Endothelial cell of umbilical vein (primary cell): ENCODE results near the gene SLC16A2. TPM values are rescaled to one million over a fixed set of nuclear protein-coding genes. Genes with fewer than 3 reads are reported as not detected.

ENCODE experiments used
- BruUV-seq: library from RNA; stranded (reverse); fragments of 400-500 nt; replicated peaks from 2 replicates; lab custom pipeline; 2021; lab: Mats Ljungman, UMichigan
- CTCF ChIA-PET: fragments of 300-600, 350-600 bp; sonication (Branson Sonifier 250); formaldehyde crosslinking; loops from one replicate; lab custom pipeline; 2021; ENCODE audit warnings: antibody characterized with exemption, inconsistent platforms; lab: Charles Lee
- POLR2A ChIA-PET: fragments of 300-600, 350-600 bp; sonication (Branson Sonifier 250); formaldehyde crosslinking; loops from one replicate; lab custom pipeline; 2021; ENCODE audit warnings: antibody characterized with exemption, inconsistent platforms; lab: Charles Lee
- DNase-seq: peaks from one replicate; pipeline ENCODE4 v3.0.0-alpha.2; 2011; ENCODE audit warnings: low read depth, low spot score
- FAIRE-seq: peaks from 2 replicates; lab custom pipeline; 2011; peaks lifted over from hg19 to GRCh38; lab: Jason Lieb, UNC
- H2AFZ ChIP-seq: 2 replicates; pipeline ENCODE4 v1.6.0; 2012; ENCODE audit warnings: low read depth, low read length, control low read depth, inconsistent platforms
- H3K27ac ChIP-seq: 2 replicates; pipeline ENCODE4 v1.5.1; 2011; ENCODE audit warnings: low read depth, mild to moderate bottlenecking, control low read depth, low read length, moderate library complexity; ENCODE audit not compliant: insufficient read depth
- H3K27me3 ChIP-seq, 2 experiments: 2 replicates each; pipeline versions ENCODE4 v1.6.0 to v1.6.1; 2011; ENCODE audit warnings: low read length in 2 of 2, mixed read lengths in 1 of 2; ENCODE audit not compliant: control insufficient read depth in 2 of 2, insufficient read depth in 2 of 2
- H3K36me3 ChIP-seq, 2 experiments: 2 replicates in 1 of 2; 3 replicates in 1 of 2; pipeline ENCODE4 v1.5.1; 2011; ENCODE audit warnings: low read length in 2 of 2, mild to moderate bottlenecking in 1 of 2, moderate library complexity in 1 of 2; ENCODE audit not compliant: control insufficient read depth in 2 of 2, insufficient read depth in 2 of 2; ENCODE audit errors: extremely low read depth in 1 of 2
- H3K4me1 ChIP-seq: 3 replicates; pipeline ENCODE4 v1.5.1; 2011; ENCODE audit warnings: mild to moderate bottlenecking, low read length; ENCODE audit not compliant: control insufficient read depth, insufficient read depth; ENCODE audit errors: extremely low read depth
- H3K4me2 ChIP-seq: 2 replicates; pipeline ENCODE4 v1.6.1; 2011; ENCODE audit warnings: low read length, control low read depth, mixed read lengths; ENCODE audit not compliant: insufficient read depth
- H3K4me3 ChIP-seq, 3 experiments: fragments of 200-600 bp in 1 of 3; sonication (generic), shearing (Covaris generic) in 1 of 3; replicated peaks in 1 of 3; 2 replicates each; pipeline ENCODE4 v1.5.1; 2011 to 2016; ENCODE audit warnings: control low read depth in 3 of 3, low read length in 3 of 3, mild to moderate bottlenecking in 2 of 3, inconsistent platforms in 1 of 3, low read depth in 1 of 3, moderate library complexity in 1 of 3; ENCODE audit not compliant: insufficient read depth in 1 of 3
- H3K79me2 ChIP-seq: 2 replicates; pipeline ENCODE4 v1.6.0; 2012; ENCODE audit warnings: low read length, inconsistent platforms; ENCODE audit not compliant: control insufficient read depth, insufficient read depth
- H3K9ac ChIP-seq: replicated peaks from 2 replicates; pipeline ENCODE3; 2011; ENCODE audit warnings: low read length, control low read depth; ENCODE audit not compliant: insufficient read depth; ENCODE audit errors: extremely low read depth
- H3K9me1 ChIP-seq: replicated peaks from 3 replicates; pipeline ENCODE4 v1.6.0; 2011; ENCODE audit warnings: mild to moderate bottlenecking, low read length; ENCODE audit not compliant: control insufficient read depth, insufficient read depth; ENCODE audit errors: extremely low read depth
- H3K9me3 ChIP-seq: replicated peaks from 2 replicates; pipeline ENCODE4 v1.5.1; 2012; ENCODE audit warnings: low read length, inconsistent platforms; ENCODE audit not compliant: control insufficient read depth, insufficient read depth
- H4K20me1 ChIP-seq: replicated peaks from 2 replicates; pipeline ENCODE3; 2011; ENCODE audit warnings: mild to moderate bottlenecking, low read length; ENCODE audit not compliant: control insufficient read depth, insufficient read depth; ENCODE audit errors: extremely low read depth
- EZH2 ChIP-seq: IDR thresholded peaks from 2 replicates; pipeline ENCODE4 v1.6.1; 2012; ENCODE audit warnings: borderline replicate concordance, low read depth, mild to moderate bottlenecking, moderate library complexity, low read length, inconsistent platforms; ENCODE audit not compliant: severe bottlenecking
- FOS ChIP-seq: IDR thresholded peaks from 2 replicates; pipeline ENCODE4 v1.6.1; 2011; ENCODE audit warnings: mild to moderate bottlenecking, low read length, moderate library complexity, borderline replicate concordance; ENCODE audit not compliant: insufficient read depth
- GATA2 ChIP-seq: IDR thresholded peaks from 2 replicates; pipeline ENCODE4 v1.7.0; 2011; ENCODE audit warnings: low read depth, mild to moderate bottlenecking, moderate library complexity, mixed read lengths, low read length; ENCODE audit not compliant: insufficient read length, insufficient read depth
- JUN ChIP-seq: IDR thresholded peaks from 2 replicates; pipeline ENCODE4 v1.6.1; 2011; ENCODE audit warnings: borderline replicate concordance, low read depth; ENCODE audit not compliant: insufficient read length, insufficient read depth
- MYC ChIP-seq: IDR thresholded peaks from one replicate; pipeline ENCODE4 v1.6.1; 2011; ENCODE audit warnings: mild to moderate bottlenecking, low read depth, low read length
- POLR2A ChIP-seq: IDR thresholded peaks from 2 replicates; pipeline ENCODE4 v1.6.1; 2012; ENCODE audit warnings: low read depth, mild to moderate bottlenecking, control low read depth, low read length
- POLR2AphosphoS5 ChIP-seq: IDR thresholded peaks from 2 replicates; pipeline ENCODE4 v1.6.1; 2012; ENCODE audit warnings: low read depth, mild to moderate bottlenecking, control low read depth, low read length, moderate library complexity; ENCODE audit not compliant: insufficient read depth
- dilution Hi-C: fragments of 300-500 bp; cut with MboI; formaldehyde crosslinking; loops from one replicate; pipeline ENCODE4 v1.15.0; 2019; ENCODE audit warnings: low sequenced_read_pairs; ENCODE audit not compliant: extremely low pct_ligation_motif_present
- intact Hi-C: fragments of 100-400 bp; cut with micrococcal nuclease; formaldehyde crosslinking; loops from one replicate; pipeline ENCODE4 v1.10.0; 2022
- polyA plus RNA-seq, 4 experiments: library from polyadenylated mRNA; depleted of rRNA in 3 of 4; stranded (reverse) in 3 of 4; unstranded in 1 of 4; fragments of >200 nt; gene quantifications; 2 replicates each; pipeline versions ENCODE4 v1.2.1 to v1.2.3, GENCODE V29; 2011 to 2012; ENCODE audit warnings: missing spikeins in 1 of 4
- total RNA-seq: library from RNA; stranded (reverse); gene quantifications from 2 replicates; pipeline ENCODE4 v1.2.3, GENCODE V29; 2021
- TF ChIP-seq, protein P1 (sequence below): IDR thresholded peaks from 2 replicates; pipeline ENCODE4 v1.6.1; 2011; ENCODE audit not compliant: insufficient read depth, insufficient read length

The SLC16A2 gene
- total and polyA plus RNA-seq, 2 donors (not counting 3 experiments of a cell fraction or from before 2014, with no cell fraction given) = 3.1 to 3.6 TPM

DNA sequence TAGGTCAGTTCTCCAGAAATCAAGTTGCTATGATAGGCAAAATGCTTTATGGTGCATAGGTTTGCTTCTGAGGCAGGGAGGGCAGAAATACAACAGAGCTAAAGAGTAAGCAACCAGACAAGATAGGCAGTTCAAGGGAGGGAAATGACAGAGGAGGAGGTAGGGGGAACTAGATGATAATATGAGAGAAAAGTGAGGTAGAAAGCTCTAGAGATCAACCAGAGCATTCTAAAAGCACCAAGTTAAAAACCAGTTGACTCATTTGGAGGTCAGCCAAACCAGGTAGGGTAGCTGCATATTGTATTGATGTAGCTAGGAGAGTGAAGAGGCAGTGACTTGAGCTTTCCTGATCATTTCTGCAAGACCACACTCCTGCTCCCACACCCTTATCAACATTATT is 49.0 kb upstream of the SLC16A2 start:
- H3K9me1 ChIP-seq = no peaks in the 10 kb centered on the region
- POLR2A ChIA-PET = no interaction called here
- no peaks in the 10 kb centered on the region for H3K79me2 ChIP-seq
- TF ChIP-seq MYC = no peak
- TF ChIP-seq POLR2A = no peak
- TF ChIP-seq, protein P1, sequence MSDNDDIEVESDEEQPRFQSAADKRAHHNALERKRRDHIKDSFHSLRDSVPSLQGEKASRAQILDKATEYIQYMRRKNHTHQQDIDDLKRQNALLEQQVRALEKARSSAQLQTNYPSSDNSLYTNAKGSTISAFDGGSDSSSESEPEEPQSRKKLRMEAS = no peak
- no peak for TF ChIP-seq GATA2
- no peak for TF ChIP-seq FOS
- H3K9ac ChIP-seq = no peak overlapping the region
- H3K9me3 ChIP-seq = no peaks in the 10 kb centered on the region
- H3K4me1 ChIP-seq = no peaks in the 10 kb centered on the region
- no peaks in the 10 kb centered on the region for H3K27me3 ChIP-seq
- BruUV-seq = no TSS peak
- intact Hi-C loops = no loop called here
- CTCF ChIA-PET = no interaction called here
- DNase-seq = no peak
- FAIRE-seq = no peak
- H3K36me3 ChIP-seq = no peaks in the 10 kb centered on the region
- H3K27ac ChIP-seq = no peak overlapping the region
- H3K4me2 ChIP-seq = no peak overlapping the region
- dilution Hi-C loops = no loop called here
- no peak overlapping the region for H2AFZ ChIP-seq
- H4K20me1 ChIP-seq = no peaks in the 10 kb centered on the region
- H3K4me3 ChIP-seq = no peak overlapping the region

DNA sequence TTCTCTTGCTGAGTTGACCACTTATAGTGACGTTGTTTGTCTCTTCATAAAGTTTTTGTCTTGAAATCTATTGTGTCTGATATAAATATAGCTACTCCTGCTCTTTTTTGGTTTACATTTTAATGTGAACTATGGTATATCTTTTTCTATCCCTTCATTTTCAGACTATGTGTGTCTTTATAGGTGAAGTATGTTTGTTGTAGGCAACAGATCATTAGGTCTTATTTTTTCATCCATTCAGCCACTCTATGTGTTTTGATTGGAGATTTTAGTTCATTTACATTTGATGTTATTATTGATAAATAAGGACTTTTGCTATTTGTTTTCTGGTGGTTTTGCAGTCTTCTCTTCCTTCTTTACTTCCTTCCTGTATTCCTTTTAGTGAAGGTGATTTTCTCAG is 44.0 kb upstream of the SLC16A2 start:
- H2AFZ ChIP-seq = no peak overlapping the region
- intact Hi-C loops = no loop called here
- H3K4me3 ChIP-seq = no peak overlapping the region
- no TSS peak for BruUV-seq
- no peaks in the 10 kb centered on the region for H3K27me3 ChIP-seq
- dilution Hi-C loops = no loop called here
- ChIA-PET POLR2A (no interaction called here), CTCF (no interaction called here)
- H3K27ac ChIP-seq = no peak overlapping the region
- no peak overlapping the region for H3K4me2 ChIP-seq
- H3K9ac ChIP-seq = no peak overlapping the region
- H3K36me3 ChIP-seq = no peaks in the 10 kb centered on the region
- no peaks in the 10 kb centered on the region for H3K4me1 ChIP-seq
- H4K20me1 ChIP-seq = no peaks in the 10 kb centered on the region
- no peaks in the 10 kb centered on the region for H3K9me3 ChIP-seq
- FAIRE-seq (no peak), DNase-seq (no peak)
- H3K9me1 ChIP-seq = no peaks in the 10 kb centered on the region
- H3K79me2 ChIP-seq = no peaks in the 10 kb centered on the region
- TF ChIP-seq MYC (no peak), JUN (no peak), POLR2AphosphoS5 (no peak), FOS (no peak), POLR2A (no peak), GATA2 (no peak), EZH2 (no peak)
- TF ChIP-seq, protein P1 = no peak
